ENCODE data around the gene PNPLA7. TPM values are rescaled to one million over a fixed set of nuclear protein-coding genes. Genes with fewer than 3 reads are reported as not detected.

Gene PNPLA7
- total RNA-seq, 1 experiment from 2014 or later: 1.3 TPM

- H3K36me3 Mint-ChIP-seq: peaks cover 26% of the 10 kb centered on the region
- peak within 1 kb of the TSS; percentile 99 for H3K27ac Mint-ChIP-seq
- peak; percentile 94 for ATAC-seq
- ChIA-PET POLR2A (interaction anchor here (0.5 to 2.9 kb wide), 5 partner anchors 9 to 345 kb away, joined by 3 to 15 read pairs (median 4); partner anchors contain the start of genes ARRDC1 and EHMT1), CTCF (interaction anchor here (0.5 to 3.1 kb wide), 13 partner anchors 9 to 1207 kb away, joined by 3 to 51 read pairs (median 4); partner anchors contain the start of genes ARRDC1, MRPL41 and PNPLA7)
- H3K4me1 Mint-ChIP-seq: peaks cover 5% of the 10 kb centered on the region; the same call in 1 of the 2 replicates
- H3K4me3 Mint-ChIP-seq: peak within 1 kb of the TSS; percentile 97
- no peaks in the 10 kb centered on the region for H3K9me3 Mint-ChIP-seq
- peaks cover 8% of the 10 kb centered on the region for H3K27me3 Mint-ChIP-seq (ENCODE audit: low read depth)
- DNase-seq (ENCODE audit: low spot score): peak; percentile 88
- TF ChIP-seq CREM (CRISPR knock-in tag; IDR thresholded peaks at IDR 0.05): peak; percentile 64; the same call in 1 of the 2 replicates
- peak; percentile 89 for TF ChIP-seq SP1 (CRISPR knock-in tag; conservative IDR thresholded peaks at IDR 0.05)
- TF ChIP-seq NFE2L1 (CRISPR knock-in tag; IDR thresholded peaks at IDR 0.05): no peak
- TF ChIP-seq NFYB (CRISPR knock-in tag; conservative IDR thresholded peaks at IDR 0.05; ENCODE audit: low read depth): peak; percentile 67
- TF ChIP-seq HMGXB4 (CRISPR knock-in tag; IDR thresholded peaks at IDR 0.05): peak; percentile 62
- TF ChIP-seq E2F5 (CRISPR knock-in tag; IDR thresholded peaks at IDR 0.05): peak; percentile 68
- no peak for TF ChIP-seq IRF2 (CRISPR knock-in tag; IDR thresholded peaks at IDR 0.05; ENCODE audit: borderline replicate concordance, low read depth)
- peak; percentile 74; the same call in 1 of the 2 replicates for TF ChIP-seq ARID4B (CRISPR knock-in tag; IDR thresholded peaks at IDR 0.05; ENCODE audit: borderline replicate concordance)
- TF ChIP-seq ZNF532 (CRISPR knock-in tag; IDR thresholded peaks at IDR 0.05; ENCODE audit: borderline replicate concordance): no peak
These were observed 40.5 kb upstream of the PNPLA7 start, which contains the start of gene ZMYND19 for GRCh38 chr9:137590469-137591383. Gene ZMYND19, minus strand, starts transcription at chr9:137590512. Its CDS starts 249 bp downstream, at chr9:137590263.

GRCh38 chr9:137590123-137590468, 39.9 kb upstream of the PNPLA7 start:
- H3K9me3 Mint-ChIP-seq: no peaks in the 10 kb centered on the region
- H3K4me1 Mint-ChIP-seq: peaks cover 5% of the 10 kb centered on the region; the same call in 1 of the 2 replicates
- ATAC-seq: peak; percentile 3
- no peak for DNase-seq (ENCODE audit: low spot score)
- peaks cover 8% of the 10 kb centered on the region for H3K27me3 Mint-ChIP-seq (ENCODE audit: low read depth)
- H3K27ac Mint-ChIP-seq: no peak overlapping the region
- POLR2A ChIA-PET: interaction anchor here (1.0 to 2.9 kb wide), 4 partner anchors 8 to 102 kb away, joined by 3 to 15 read pairs (median 4); partner anchors contain the start of genes ARRDC1 and EHMT1
- CTCF ChIA-PET: interaction anchor here (0.8 to 3.1 kb wide), 6 partner anchors 9 to 83 kb away, joined by 3 to 51 read pairs (median 6); partner anchors contain the start of genes ARRDC1 and PNPLA7
- H3K4me3 Mint-ChIP-seq: no peak overlapping the region
- H3K36me3 Mint-ChIP-seq: peaks cover 28% of the 10 kb centered on the region
- TF ChIP-seq MAX (CRISPR knock-in tag; IDR thresholded peaks at IDR 0.05) (no peak), ATF1 (CRISPR knock-in tag; IDR thresholded peaks at IDR 0.05) (no peak), ZMAT4 (CRISPR knock-in tag; IDR thresholded peaks at IDR 0.05) (no peak), ZBTB21 (CRISPR knock-in tag; IDR thresholded peaks at IDR 0.05; ENCODE audit: borderline replicate concordance) (no peak), CBFB (CRISPR knock-in tag; IDR thresholded peaks at IDR 0.05; ENCODE audit: low read depth) (no peak), ZNF396 (CRISPR knock-in tag; IDR thresholded peaks at IDR 0.05; ENCODE audit: borderline replicate concordance) (no peak), JUN (CRISPR knock-in tag; IDR thresholded peaks at IDR 0.05) (no peak), GRHL2 (CRISPR knock-in tag; IDR thresholded peaks at IDR 0.05; ENCODE audit: insufficient replicate concordance, severe bottlenecking) (no peak), ZNF671 (CRISPR knock-in tag; IDR thresholded peaks at IDR 0.05) (no peak)
